Amniotic stem cell (primary cell): ENCODE measurements around the gene COL4A3.
"Not testable (repeated sequence)": the region's sequence is repeated elsewhere in the genome, so short reads cannot be mapped to it uniquely, and the experiment has no call there.

Source experiments
- DNase-seq: peaks from one replicate; lab custom pipeline; 2025; lab: John Stamatoyannopoulos, UW

Gene COL4A3

DNA sequence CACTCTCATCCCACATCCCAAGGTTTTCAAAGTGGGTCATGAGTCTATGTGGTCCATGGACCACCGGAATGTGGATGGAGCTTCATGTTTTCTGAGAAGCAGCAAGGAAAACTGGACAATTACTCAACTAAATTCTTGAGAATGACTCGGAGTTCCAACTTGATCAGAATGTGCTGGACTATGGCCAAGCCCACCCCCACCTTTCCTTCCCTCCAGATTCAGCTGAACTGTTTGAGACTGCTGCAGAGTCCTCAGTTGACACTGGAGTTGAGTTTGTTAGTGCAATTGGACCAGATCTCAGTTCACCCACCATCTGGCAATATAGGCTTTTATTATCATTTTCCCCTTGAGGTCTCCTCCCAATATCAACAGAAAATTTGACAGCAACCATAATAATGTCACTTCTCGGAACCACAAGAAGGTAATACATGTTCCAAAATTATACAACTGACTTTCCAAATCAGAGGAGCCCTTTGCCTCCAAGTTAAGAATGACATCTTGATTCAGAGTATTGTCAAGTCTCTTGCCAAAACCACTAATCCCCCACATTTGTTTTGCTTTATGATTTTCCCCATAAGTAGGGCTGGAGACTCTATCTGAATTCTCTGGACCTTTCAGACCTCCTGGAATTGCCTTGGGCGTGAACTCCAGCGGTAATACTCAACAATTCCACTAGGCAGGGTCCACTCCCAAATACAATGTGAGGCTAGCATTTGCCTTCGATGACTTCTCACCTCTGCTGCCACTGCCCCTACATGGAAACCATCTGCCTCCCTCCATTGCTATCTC, 9.2 kb upstream of the COL4A3 start:
- DNase-seq = no peak

DNA sequence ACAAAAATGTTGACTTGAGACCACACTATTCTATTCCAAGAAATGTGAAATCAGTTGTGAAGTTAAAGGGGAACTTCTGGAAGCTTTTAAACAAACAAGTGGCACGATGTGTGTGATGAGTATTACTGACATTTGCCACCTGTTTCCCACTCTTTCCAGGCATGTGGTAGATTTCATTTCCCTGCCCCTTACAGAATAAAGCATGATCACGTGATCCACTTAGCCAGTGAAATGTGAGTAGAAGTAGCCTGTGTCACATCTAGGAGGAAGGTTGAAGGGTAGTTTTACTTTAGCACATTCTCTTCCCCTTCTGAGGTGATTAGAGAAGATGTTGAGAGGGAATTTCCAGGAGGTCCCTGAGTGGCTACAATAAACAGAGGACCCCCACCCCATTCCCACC, 4.3 kb upstream of the COL4A3 start:
- DNase-seq = no peak

DNA sequence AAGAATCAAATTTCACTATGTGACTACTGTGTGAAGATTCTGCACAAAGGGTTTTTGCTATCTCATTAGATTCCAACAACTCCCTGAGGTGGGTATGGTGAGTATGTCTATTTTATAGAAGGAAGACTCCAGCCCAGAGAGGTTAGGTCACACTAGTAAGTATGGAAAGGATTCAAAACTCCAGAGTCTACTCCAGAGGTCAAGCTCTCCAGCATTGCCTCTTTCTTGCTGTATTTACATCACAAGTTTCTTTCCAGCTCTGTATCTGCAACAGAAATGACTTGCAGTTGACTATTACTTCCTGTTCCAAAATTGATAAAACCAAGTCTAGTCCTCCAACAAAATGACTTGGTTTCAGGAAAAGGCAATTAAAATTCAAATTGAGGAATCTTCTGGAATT, 2.5 kb upstream of the COL4A3 start:
- DNase-seq = no peak

DNA sequence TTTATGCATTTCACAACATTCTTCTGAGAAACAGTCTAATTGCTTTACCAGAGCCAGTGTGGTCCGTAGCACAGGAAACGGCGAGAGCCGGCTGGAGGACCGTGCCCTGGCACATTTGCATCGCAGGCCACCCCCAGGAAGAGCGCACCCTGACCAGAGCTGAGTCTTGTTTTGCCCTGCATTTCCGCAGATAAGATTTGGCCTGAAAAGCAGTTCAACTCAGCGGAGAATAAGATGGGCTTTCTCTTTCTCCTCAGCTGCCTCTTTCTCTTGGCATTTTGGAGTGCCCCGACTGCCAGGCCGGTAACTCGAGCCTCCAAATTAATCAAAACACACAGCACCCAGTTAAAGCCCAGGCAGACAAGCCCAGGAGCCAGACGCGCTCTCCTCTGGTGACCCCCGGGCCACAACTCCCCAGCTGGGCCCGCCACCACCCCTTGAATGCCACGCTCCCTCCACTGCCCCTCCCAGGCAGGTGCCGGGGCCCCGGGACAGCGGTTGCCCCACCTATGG, 883 bp upstream of the COL4A3 start:
- DNase-seq = no peak

- DNase-seq = no peak
These were observed 403 bp downstream of the COL4A3 start for GRCh38 chr2:227164763-227165291.

DNA sequence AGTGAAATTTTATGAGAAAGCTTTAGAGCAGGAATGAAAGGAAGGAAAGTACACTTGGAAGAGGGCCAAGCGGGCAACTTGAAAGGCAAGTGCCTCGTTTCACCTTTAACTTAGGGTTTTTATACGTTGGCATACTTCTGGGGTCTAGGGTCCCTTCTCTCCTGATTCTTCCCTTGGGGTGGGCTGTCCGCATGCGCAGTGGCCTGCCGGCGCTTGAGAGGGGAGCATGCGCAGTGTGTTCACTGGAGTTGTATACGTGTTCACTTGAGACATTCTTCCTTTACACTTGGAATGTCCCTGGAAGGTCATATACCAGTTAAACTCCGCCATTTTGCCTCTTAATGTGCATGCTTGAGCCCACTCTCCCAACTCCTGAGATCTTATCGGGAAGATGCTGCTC, 7.4 kb downstream of the COL4A3 start:
- not testable (repeated sequence) for DNase-seq

DNA sequence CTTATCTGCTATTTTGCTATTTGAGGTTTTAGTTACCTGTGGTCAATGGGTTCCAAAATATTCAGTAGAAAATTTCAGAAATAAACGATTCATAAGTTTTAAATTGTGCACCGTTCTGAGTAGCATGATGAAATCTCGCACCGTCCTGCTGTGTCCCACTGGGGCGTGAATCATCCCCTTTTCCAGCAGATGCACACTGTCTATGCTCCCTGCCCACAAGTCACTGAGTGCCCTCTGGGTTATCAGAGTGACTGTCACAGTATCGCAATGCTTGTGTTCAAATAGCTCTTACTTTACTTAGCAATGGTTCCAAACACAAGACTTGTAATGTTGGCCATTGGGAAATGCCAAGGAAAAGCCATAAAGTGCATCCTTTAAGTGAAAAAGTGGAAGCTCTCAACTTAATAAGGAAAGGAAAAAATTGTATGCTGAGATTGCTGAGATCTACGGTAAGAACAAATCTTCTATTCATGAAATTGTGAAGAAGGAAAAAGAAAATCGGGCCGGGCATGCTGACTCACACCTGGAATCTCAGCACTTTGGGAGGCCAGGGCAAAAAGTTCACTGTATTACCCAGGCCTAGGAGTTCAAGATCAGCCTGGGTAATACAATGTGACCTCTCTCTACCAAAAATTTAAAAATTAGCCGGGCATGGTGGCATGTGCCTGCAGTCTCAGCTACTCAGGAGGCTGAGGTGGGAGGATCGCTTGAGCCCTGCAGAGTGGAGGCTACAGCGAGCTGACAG, 13.3 kb downstream of the COL4A3 start:
- DNase-seq = no peak

- DNase-seq = no peak
These were observed 15.7 kb downstream of the COL4A3 start for GRCh38 chr2:227179988-227180685.

- DNase-seq = no peak
These were observed 16.3 kb downstream of the COL4A3 start for GRCh38 chr2:227180770-227181169.

GRCh38 chr2:227182765-227183164, 18.3 kb downstream of the COL4A3 start:
- no peak for DNase-seq

DNA sequence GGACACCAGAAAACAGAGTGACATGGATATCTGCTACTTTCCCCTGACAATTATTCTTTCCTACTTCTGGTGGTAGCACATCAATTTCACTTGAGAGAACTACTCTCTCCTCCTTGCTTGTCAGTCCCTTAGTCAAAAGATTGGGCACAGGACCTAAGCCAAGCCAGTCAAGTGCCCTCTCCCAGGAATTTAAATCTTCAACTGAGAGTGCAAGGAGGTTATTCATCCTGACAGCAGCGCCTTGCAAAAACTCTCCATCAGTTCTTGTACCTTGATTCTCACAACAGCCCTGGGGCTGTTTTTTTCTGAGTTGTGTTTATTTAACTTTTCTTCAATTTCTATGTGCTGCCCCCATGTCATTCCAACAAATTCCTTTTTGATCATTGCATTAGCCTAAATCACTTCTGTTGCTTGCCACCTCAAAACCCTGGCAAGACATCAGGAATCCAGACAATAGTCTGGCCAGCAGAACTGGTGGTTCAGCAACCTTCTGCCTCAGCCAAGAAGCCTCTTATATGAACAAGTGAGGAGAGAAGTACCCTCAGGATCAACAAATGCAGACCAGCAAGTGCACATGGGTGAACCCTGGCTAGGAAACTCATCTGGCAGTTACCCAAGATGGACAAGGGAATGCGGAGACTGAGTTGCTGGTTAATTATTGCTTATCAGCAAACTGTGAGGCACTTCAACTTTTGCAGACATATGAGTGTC, 19.4 kb downstream of the COL4A3 start:
- DNase-seq = no peak

- no peak for DNase-seq
These were observed 21.3 kb downstream of the COL4A3 start for GRCh38 chr2:227185615-227186232.

DNA sequence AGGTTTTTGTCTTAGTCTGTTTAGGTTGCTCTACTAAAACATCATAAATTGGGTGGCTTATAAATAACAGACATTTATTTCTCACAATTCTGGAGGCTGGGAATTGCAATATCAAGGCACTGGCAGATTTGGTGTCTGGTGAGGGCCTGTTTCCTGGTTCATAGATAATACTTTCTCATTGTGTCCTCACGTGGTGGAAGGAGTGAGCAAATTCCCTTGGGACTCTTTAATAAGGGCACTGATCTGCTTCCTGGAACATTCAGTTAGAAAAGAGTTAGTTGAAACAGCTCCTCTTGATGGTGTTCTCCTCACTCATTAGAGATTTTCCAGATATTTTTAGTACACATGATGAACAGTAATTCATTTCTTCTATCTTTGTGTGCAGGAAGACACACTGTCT, 22.3 kb downstream of the COL4A3 start:
- no peak for DNase-seq

GRCh38 chr2:227188292-227188691, 23.9 kb downstream of the COL4A3 start:
- no peak for DNase-seq

DNA sequence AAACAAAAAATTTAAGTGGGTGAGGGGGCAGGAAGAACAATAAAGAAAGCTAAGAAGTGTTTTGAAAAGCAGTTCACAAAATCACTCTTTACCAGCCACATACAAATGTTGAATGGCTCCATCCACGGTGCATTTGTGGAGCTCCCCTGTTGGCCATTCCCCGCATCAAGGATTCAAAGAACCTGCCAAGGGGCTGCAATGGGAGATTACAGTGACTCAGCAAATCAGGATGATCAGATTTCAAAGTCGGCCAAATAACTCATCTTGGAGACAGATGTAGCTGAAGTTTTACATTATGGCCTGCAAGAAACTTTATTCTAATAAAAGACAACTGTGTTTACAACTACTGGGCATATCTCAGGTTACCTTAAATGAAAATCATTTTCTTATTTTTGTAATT, 26.9 kb downstream of the COL4A3 start:
- DNase-seq = no peak

- no peak for DNase-seq
These were observed 28.1 kb downstream of the COL4A3 start for GRCh38 chr2:227192491-227192890.

GRCh38 chr2:227194219-227194618, 29.8 kb downstream of the COL4A3 start:
- no peak for DNase-seq

DNA sequence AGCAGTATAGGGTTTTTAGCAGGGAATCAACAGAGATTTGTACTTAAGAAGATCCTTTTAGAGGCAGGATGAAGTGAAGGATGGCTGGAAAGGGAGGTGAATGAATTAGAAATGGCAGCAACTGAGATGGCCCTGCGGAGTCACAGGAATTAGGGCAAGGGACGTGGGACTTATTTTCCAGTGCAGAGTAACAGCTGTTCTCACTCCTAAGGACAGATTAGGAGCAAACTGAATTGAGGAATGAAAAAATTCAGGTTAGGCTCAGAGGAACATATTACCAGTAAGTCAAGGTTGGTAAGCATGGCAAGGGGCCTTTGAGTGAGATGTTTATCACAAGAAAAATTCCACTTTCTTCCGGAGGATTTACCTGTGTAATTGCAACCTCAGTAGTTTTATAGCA, 34.4 kb downstream of the COL4A3 start:
- DNase-seq = no peak

DNA sequence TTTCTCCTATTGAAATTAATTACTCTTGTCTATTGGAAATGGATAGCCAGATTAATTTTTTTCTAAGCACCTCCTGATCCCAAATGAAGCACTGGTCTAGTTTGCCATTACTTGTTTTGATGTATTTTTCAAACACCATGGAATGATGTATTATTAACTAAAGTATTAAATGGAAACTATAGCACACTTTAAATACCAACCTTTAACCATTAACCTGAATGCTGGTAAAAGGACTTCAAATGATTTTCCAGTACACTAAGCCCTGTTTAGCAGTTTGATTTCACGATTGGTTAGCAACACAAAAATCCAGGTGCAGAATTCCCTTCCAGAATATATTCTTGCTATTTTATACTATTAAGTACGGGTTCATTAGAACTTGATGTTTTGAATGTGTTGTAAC, 37.3 kb downstream of the COL4A3 start:
- DNase-seq = no peak

DNA sequence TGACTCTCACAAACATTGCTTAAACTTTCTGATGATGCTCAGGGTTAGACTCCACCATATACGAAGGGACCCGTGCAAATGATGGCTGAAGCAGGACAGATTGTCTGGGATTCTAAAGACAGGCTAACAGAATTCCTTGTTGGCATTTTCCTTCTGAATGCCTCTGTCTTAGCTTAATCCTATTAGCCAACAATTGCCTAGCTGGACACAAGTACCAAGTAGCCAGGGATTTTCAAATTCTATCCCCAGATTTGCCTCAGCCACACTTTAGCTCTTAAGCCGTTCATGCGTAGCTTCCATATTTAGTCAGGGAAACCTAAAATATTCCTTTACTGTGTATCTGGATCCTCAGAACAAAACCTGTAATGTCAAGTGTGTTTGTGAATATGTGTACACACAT, 40.0 kb downstream of the COL4A3 start:
- no peak for DNase-seq

DNA sequence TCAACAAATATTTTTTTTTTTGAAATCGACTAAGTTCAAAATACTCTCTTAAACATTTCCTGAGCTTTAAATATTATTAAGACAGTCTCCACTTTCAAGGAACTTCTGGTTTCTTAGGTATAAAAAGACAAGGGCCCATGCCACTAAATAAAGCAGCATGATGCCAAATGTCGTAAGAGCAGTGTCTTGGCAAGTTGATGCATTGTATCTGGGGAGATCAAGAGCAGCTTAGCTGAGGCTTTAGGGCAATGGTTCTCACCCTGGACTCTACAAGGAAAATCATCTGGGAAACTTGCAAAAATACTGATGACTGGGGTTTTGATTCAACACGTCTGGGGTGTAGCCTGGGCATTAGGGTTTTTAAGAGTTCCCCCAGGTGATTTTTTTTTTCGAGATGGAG, 41.3 kb downstream of the COL4A3 start:
- DNase-seq = no peak
